Hematopoietic multipotent progenitor cell (in vitro differentiated cells): ENCODE measurements around the gene MT1A. TPM values are rescaled to one million over a fixed set of nuclear protein-coding genes. Genes with fewer than 3 reads are reported as not detected.

Experiments used
- DNase-seq, 3 donors: peaks; one replicate each; pipeline ENCODE4 v3.0.0-alpha.2; 2011 to 2015; ENCODE audit warnings: low read depth in 2 of 3, low spot score in 2 of 3
- total RNA-seq: library from RNA; depleted of rRNA; stranded (reverse); fragments of >200 nt; gene quantifications from one replicate; pipeline ENCODE4 v1.2.3, GENCODE V29; 2012

The MT1A gene
- total RNA-seq, result not detected

GRCh38 chr16:56637814-56638750 is at the start of gene MT1A:
Gene MT1A, plus strand, starts transcription at chr16:56638666. Its CDS starts 73 bp downstream, at chr16:56638739.
- DNase-seq, result no peak

- DNase-seq, result no peak
Measured at GRCh38 chr16:56588781-56589140, 49.7 kb upstream of the MT1A start.

- peak in 1 of 3 donors; percentile 45 for DNase-seq
Measured at GRCh38 chr16:56589141-56590039, 49.1 kb upstream of the MT1A start, which contains the start of gene MT3. Gene MT3, plus strand, starts transcription at chr16:56589528. Its CDS starts 63 bp downstream, at chr16:56589591.

GRCh38 chr16:56591377-56592060 is 46.9 kb upstream of the MT1A start:
- DNase-seq, result peak in 1 of 3 donors; percentile 53

GRCh38 chr16:56593573-56594291 is 44.7 kb upstream of the MT1A start:
- DNase-seq, result no peak

GRCh38 chr16:56594292-56594619 is 44.2 kb upstream of the MT1A start:
- DNase-seq, result no peak

- DNase-seq, result peak in 1 of 3 donors; percentile 81
Measured at GRCh38 chr16:56600398-56600999, 38.0 kb upstream of the MT1A start.

- no peak for DNase-seq
Measured at GRCh38 chr16:56601325-56601724, 37.1 kb upstream of the MT1A start.

GRCh38 chr16:56603589-56603988 is 34.9 kb upstream of the MT1A start:
- DNase-seq, result peak in 1 of 3 donors; percentile 58

GRCh38 chr16:56604966-56605365 is 33.5 kb upstream of the MT1A start:
- DNase-seq, result no peak

GRCh38 chr16:56605475-56605874 is 33.0 kb upstream of the MT1A start:
- no peak for DNase-seq

GRCh38 chr16:56606071-56606475 is 32.4 kb upstream of the MT1A start:
- DNase-seq, result no peak

- no peak for DNase-seq
Measured at GRCh38 chr16:56606476-56607108, 31.9 kb upstream of the MT1A start.

GRCh38 chr16:56607109-56607618 is 31.3 kb upstream of the MT1A start:
- no peak for DNase-seq

- no peak for DNase-seq
Measured at GRCh38 chr16:56607675-56608042, 30.8 kb upstream of the MT1A start.

GRCh38 chr16:56608043-56608875 is 30.2 kb upstream of the MT1A start, which contains the start of gene MT2A:
Gene MT2A, plus strand, starts transcription at chr16:56608584. Its CDS starts 72 bp downstream, at chr16:56608656.
- DNase-seq, result peak; percentile 68 to 93 (median 87)

- no peak for DNase-seq
Measured at GRCh38 chr16:56608876-56609462, 29.5 kb upstream of the MT1A start.

- peak; percentile 58 to 98 (median 95) for DNase-seq
Measured at GRCh38 chr16:56609463-56609921, 29.0 kb upstream of the MT1A start.
